HEK293T (cell line): ENCODE data around the gene GOPC.

Experiments used
- CTCF ChIA-PET: fragments of 350-600 bp; formaldehyde crosslinking; extraction: SDS; loops from one replicate; lab custom pipeline; 2021; ENCODE audit warnings: antibody characterized with exemption, inconsistent platforms; lab: Yijun Ruan, JAX
- POLR2A ChIA-PET: fragments of 350-600 bp; formaldehyde crosslinking; extraction: SDS; loops from one replicate; lab custom pipeline; 2020; ENCODE audit warnings: antibody characterized with exemption, inconsistent platforms; lab: Yijun Ruan, JAX
- DNase-seq: peaks from one replicate; pipeline ENCODE4 v3.0.0; 2012; ENCODE audit warnings: mixed read lengths; ENCODE audit errors: extremely low spot score
- ARNT ChIP-seq: fragments of 450-650 bp; IDR thresholded peaks from 2 replicates; pipeline ENCODE4 v1.6.1; 2017; ENCODE audit warnings: mild to moderate bottlenecking
- BHLHE40 ChIP-seq: fragments of 450-650 bp; IDR thresholded peaks from 2 replicates; pipeline ENCODE4 v1.6.1; 2016; ENCODE audit warnings: mild to moderate bottlenecking, moderate library complexity, borderline replicate concordance
- CTBP1 ChIP-seq: fragments of 450-650 bp; IDR thresholded peaks from 2 replicates; pipeline ENCODE4 v1.6.1; 2016; ENCODE audit warnings: borderline replicate concordance
- ELF4 ChIP-seq: fragments of 450-650 bp; IDR thresholded peaks from 2 replicates; pipeline ENCODE4 v1.6.1; 2017; ENCODE audit warnings: antibody characterized with exemption
- FOXA1 ChIP-seq: fragments of 450-650 bp; IDR thresholded peaks from 2 replicates; pipeline ENCODE4 v1.6.1; 2016; ENCODE audit warnings: mild to moderate bottlenecking
- FOXK2 ChIP-seq: fragments of 450-650 bp; IDR thresholded peaks from 2 replicates; pipeline ENCODE4 v1.6.1; 2016; ENCODE audit warnings: mild to moderate bottlenecking
- FOXM1 ChIP-seq: fragments of 450-650 bp; IDR thresholded peaks from 2 replicates; pipeline ENCODE4 v1.6.1; 2017; ENCODE audit warnings: mild to moderate bottlenecking, borderline replicate concordance
- HDGF ChIP-seq: fragments of 450-650 bp; IDR thresholded peaks from 2 replicates; pipeline ENCODE4 v1.6.1; 2017; ENCODE audit warnings: antibody characterized with exemption, borderline replicate concordance
- L3MBTL2 ChIP-seq: fragments of 450-650 bp; conservative IDR thresholded peaks from 2 replicates; pipeline ENCODE4 v1.6.1; 2016; ENCODE audit warnings: mild to moderate bottlenecking
- LEF1 ChIP-seq: fragments of 450-650 bp; IDR thresholded peaks from 2 replicates; pipeline ENCODE4 v1.6.1; 2017; ENCODE audit warnings: mild to moderate bottlenecking, borderline replicate concordance
- NFRKB ChIP-seq: fragments of 450-650 bp; IDR thresholded peaks from 2 replicates; pipeline ENCODE4 v1.6.1; 2016; ENCODE audit warnings: mild to moderate bottlenecking, moderate library complexity
- PKNOX1 ChIP-seq: fragments of 450-650 bp; IDR thresholded peaks from 2 replicates; pipeline ENCODE4 v1.6.1; 2016
- SP1 ChIP-seq: fragments of 450-650 bp; IDR thresholded peaks from 2 replicates; pipeline ENCODE4 v1.6.1; 2017
- SUZ12 ChIP-seq: fragments of 450-650 bp; IDR thresholded peaks from 2 replicates; pipeline ENCODE4 v1.6.1; 2016; ENCODE audit warnings: mild to moderate bottlenecking
- TARDBP ChIP-seq: fragments of 450-650 bp; IDR thresholded peaks from 2 replicates; pipeline ENCODE4 v1.6.1; 2016
- ZNF384 ChIP-seq: fragments of 450-650 bp; IDR thresholded peaks from 2 replicates; pipeline ENCODE4 v1.6.1; 2016

GOPC gene

GRCh38 chr6:117542493-117542892 lies 59.8 kb downstream of the GOPC start:
- ChIA-PET CTCF (no interaction called here), POLR2A (no interaction called here)
- DNase-seq, result no peak
- TF ChIP-seq FOXK2 (no peak), LEF1 (no peak)

GRCh38 chr6:117540670-117541069 lies 61.6 kb downstream of the GOPC start:
- CTCF ChIA-PET, result no interaction called here

DNA sequence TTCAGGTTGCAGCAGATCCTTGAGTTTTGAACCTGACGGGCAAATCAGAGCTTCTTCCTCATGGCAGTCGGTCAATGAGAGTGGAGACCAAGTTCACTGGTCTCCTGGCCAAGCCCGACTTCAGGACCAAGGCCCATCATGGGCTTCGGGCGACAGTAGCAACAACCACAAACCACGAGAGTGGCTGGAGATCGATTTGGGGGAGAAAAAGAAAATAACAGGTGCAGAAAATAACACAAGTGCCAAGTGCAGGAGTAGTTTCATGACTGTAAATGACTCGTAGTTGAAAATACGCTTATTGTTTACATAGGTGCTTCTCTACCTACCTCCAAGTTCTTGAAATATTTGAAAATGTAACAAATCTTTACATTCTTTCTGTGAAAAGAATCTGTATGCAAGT lies 63.7 kb downstream of the GOPC start:
- DNase-seq, result no peak
- ChIA-PET CTCF (no interaction called here), POLR2A (no interaction called here)
- no peak for TF ChIP-seq FOXA1
- TF ChIP-seq FOXK2, result no peak
- no peak for TF ChIP-seq TARDBP
- TF ChIP-seq PKNOX1, result no peak
- no peak for TF ChIP-seq ARNT
- TF ChIP-seq FOXM1, result no peak

More at GRCh38 chr6:117540670-117541069, 61.6 kb downstream of the GOPC start:
- no peak for TF ChIP-seq SUZ12
- no peak for TF ChIP-seq BHLHE40
- TF ChIP-seq HDGF, result no peak
- TF ChIP-seq FOXM1, result no peak
- TF ChIP-seq PKNOX1, result no peak
- TF ChIP-seq ARNT, result no peak
- TF ChIP-seq NFRKB, result no peak
- no peak for TF ChIP-seq ELF4
- TF ChIP-seq SP1, result no peak
- no peak for TF ChIP-seq CTBP1
- no peak for TF ChIP-seq FOXA1
- no peak for TF ChIP-seq LEF1
- no peak for TF ChIP-seq L3MBTL2
- no peak for TF ChIP-seq ZNF384
- TF ChIP-seq FOXK2, result no peak
- no peak for DNase-seq
- POLR2A ChIA-PET, result no interaction called here

- DNase-seq, result no peak
- TF ChIP-seq SP1, result no peak
- TF ChIP-seq FOXM1, result no peak
- TF ChIP-seq FOXK2, result no peak
- TF ChIP-seq LEF1, result no peak
- ChIA-PET CTCF (interaction anchor here (1.2 kb wide), 1 partner anchor 19 kb away, joined by 3 read pairs; no protein-coding TSS in a partner anchor), POLR2A (no interaction called here)
These were observed 66.0 kb downstream of the GOPC start for GRCh38 chr6:117536317-117536716.

- ChIA-PET POLR2A (no interaction called here), CTCF (no interaction called here)
- DNase-seq, result no peak
- TF ChIP-seq SP1 (no peak), BHLHE40 (no peak), CTBP1 (no peak), FOXM1 (no peak), HDGF (no peak), ELF4 (no peak), ZNF384 (no peak), TARDBP (no peak), PKNOX1 (no peak), NFRKB (no peak), SUZ12 (no peak), FOXK2 (no peak), L3MBTL2 (no peak), LEF1 (no peak), ARNT (no peak), FOXA1 (no peak)
These were observed 67.3 kb downstream of the GOPC start for GRCh38 chr6:117534974-117535373.

- TF ChIP-seq SUZ12 (no peak), FOXA1 (no peak), ARNT (no peak), SP1 (no peak), TARDBP (no peak)
- DNase-seq, result no peak
- POLR2A ChIA-PET, result no interaction called here
- CTCF ChIA-PET, result no interaction called here
These were observed 68.5 kb downstream of the GOPC start for GRCh38 chr6:117533775-117534174.

DNA sequence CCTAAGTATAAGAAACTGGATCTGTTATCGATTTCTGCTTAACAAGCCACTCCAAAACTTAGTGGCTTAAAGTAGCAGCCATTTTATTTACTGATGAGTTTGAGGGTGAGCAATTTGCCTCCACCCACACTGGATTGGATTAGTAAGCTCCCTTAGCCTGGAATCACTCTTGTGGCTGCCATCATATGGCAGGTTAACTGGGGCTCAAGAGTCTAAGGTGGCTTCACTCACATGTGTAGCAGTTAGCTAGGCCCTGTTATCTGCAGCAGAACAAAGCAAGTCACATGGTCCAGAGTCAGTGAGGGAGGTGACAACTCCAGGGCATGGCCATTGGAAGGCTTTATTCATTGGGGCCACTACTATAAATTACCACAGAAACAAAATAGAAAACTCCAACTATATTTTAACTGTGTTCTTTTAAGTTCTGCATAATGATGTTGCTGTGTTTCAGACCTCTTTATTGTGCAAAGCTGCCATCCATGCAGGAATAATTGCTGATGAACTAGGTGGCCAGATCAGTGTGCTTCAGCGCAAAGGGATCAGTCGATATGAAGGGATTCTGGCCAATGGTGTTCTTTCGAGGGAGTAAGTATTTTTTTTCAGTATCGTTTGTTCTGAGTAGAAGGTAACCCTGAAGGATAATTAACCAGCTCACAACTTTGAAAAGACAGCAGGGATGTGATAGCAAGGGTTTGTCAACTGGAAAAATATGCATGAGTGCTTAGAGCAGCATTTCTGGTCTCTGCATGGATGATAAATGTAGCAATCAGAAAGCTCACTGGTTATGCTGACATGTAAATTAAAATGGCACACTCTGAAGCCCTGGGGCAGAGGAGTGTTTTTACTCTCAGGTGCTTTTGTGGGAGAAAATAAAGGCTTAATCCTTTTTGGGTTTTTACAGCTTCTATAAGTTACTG lies 70.2 kb downstream of the GOPC start:
- POLR2A ChIA-PET, result no interaction called here
- CTCF ChIA-PET, result interaction anchor here (0.8 kb wide), 1 partner anchor 82 kb away, joined by 4 read pairs; no protein-coding TSS in a partner anchor
- TF ChIP-seq LEF1, result no peak
- no peak for TF ChIP-seq L3MBTL2
- no peak for TF ChIP-seq FOXM1
- TF ChIP-seq BHLHE40, result no peak
- TF ChIP-seq HDGF, result no peak
- TF ChIP-seq ELF4, result no peak
- no peak for TF ChIP-seq SP1
- TF ChIP-seq ZNF384, result no peak
- TF ChIP-seq NFRKB, result no peak
- no peak for TF ChIP-seq ARNT
- no peak for TF ChIP-seq TARDBP
- no peak for TF ChIP-seq CTBP1
- TF ChIP-seq FOXK2, result no peak
- no peak for TF ChIP-seq SUZ12
- no peak for TF ChIP-seq FOXA1
- no peak for TF ChIP-seq PKNOX1
- no peak for DNase-seq
